OCI-LY1 (cell line): ENCODE measurements around the gene SPTLC2.

Experiments
- CTCF ChIP-seq: fragments of 200-600 bp; sonication (generic), shearing (Covaris generic); IDR thresholded peaks from 2 replicates; pipeline ENCODE4 v1.5.1; 2017; ENCODE audit warnings: mild to moderate bottlenecking, antibody characterized with exemption, low read length, moderate library complexity, mixed read lengths
- EZH2 ChIP-seq: fragments of 200-600 bp; sonication (generic), shearing (Covaris generic); IDR thresholded peaks from 2 replicates; pipeline ENCODE4 v1.8.0; 2017; ENCODE audit warnings: borderline replicate concordance, mixed run types, mild to moderate bottlenecking, antibody characterized with exemption, low read length, moderate library complexity, mixed read lengths

- TF ChIP-seq CTCF, result no peak
- no peak for TF ChIP-seq EZH2
Measured at GRCh38 chr14:77583657-77584056, 32.8 kb downstream of the SPTLC2 start.
